K562 (cell line): Measurements from ENCODE around the gene TCHP. TPM values are rescaled to one million over a fixed set of nuclear protein-coding genes. Genes with fewer than 3 reads are reported as not detected.

Experiments
- ATAC-seq: fragments of 200-7000 bp; cut with Tn5 transposase; 3 replicates; pipeline ENCODE4 v1.9.1; 2020; ENCODE audit warnings: moderate library complexity
- BruUV-seq: library from RNA; stranded (reverse); fragments of 400-500 nt; replicated peaks from 2 replicates; lab custom pipeline; 2021; lab: Mats Ljungman, UMichigan
- CTCF ChIA-PET: fragments of 300-600 bp; formaldehyde crosslinking; extraction: SDS; loops from one replicate; lab custom pipeline; 2021; ENCODE audit warnings: low intra/inter-chr PET ratio; lab: Yijun Ruan, JAX
- POLR2A ChIA-PET: fragments of 300-600, 350-650 bp; sonication (Branson Sonifier 250); formaldehyde crosslinking; extraction: SDS; loops from one replicate; lab custom pipeline; 2021; ENCODE audit warnings: antibody characterized with exemption, inconsistent platforms; lab: Yijun Ruan, JAX
- DNase-seq, 4 experiments: peaks; one replicate each; pipeline versions ENCODE4 v3.0.0 to v3.0.0-alpha.2; 2011 to 2018; ENCODE audit warnings: low spot score in 3 of 4, mixed read lengths in 3 of 4; ENCODE audit errors: extremely low read depth in 1 of 4
- FAIRE-seq: peaks from 2 replicates; lab custom pipeline; 2011; peaks lifted over from hg19 to GRCh38; lab: Jason Lieb, UNC
- H2AFZ ChIP-seq: 2 replicates; pipeline ENCODE4 v1.6.0; 2011; ENCODE audit warnings: low read depth, low read length, control low read depth, inconsistent platforms
- H3K27ac ChIP-seq: fragments of 200-600 bp; 3 replicates; pipeline ENCODE4 v1.8.0; 2011; ENCODE audit warnings: low read depth, mild to moderate bottlenecking, control low read depth, inconsistent platforms, low read length, moderate library complexity, mixed read lengths; ENCODE audit errors: extremely low read depth
- H3K27me3 ChIP-seq, 2 experiments: fragments of 300-600 bp in 1 of 2; 2 replicates in 1 of 2; 3 replicates in 1 of 2; pipeline versions ENCODE4 v1.6.0 to v1.8.0; 2011; ENCODE audit warnings: inconsistent platforms in 2 of 2, low read length in 2 of 2, mild to moderate bottlenecking in 1 of 2, mixed read lengths in 1 of 2, moderate library complexity in 1 of 2; ENCODE audit not compliant: control insufficient read depth in 2 of 2, insufficient read depth in 2 of 2
- H3K36me3 ChIP-seq: fragments of 300-600 bp; 3 replicates; pipeline ENCODE4 v1.8.0; 2011; ENCODE audit warnings: mild to moderate bottlenecking, low read length, inconsistent platforms; ENCODE audit not compliant: control insufficient read depth, insufficient read depth
- H3K4me1 ChIP-seq, 2 experiments: fragments of 200-600 bp in 1 of 2; replicated peaks in 1 of 2; 2 replicates in 1 of 2; 3 replicates in 1 of 2; pipeline versions ENCODE4 v1.5.1 to v1.8.0; 2011; ENCODE audit warnings: inconsistent platforms in 2 of 2, low read length in 2 of 2, mild to moderate bottlenecking in 1 of 2, mixed read lengths in 1 of 2, moderate library complexity in 1 of 2; ENCODE audit not compliant: control insufficient read depth in 2 of 2, insufficient read depth in 2 of 2
- H3K4me2 ChIP-seq: 2 replicates; pipeline ENCODE4 v1.6.1; 2011; ENCODE audit warnings: low read length, control low read depth, inconsistent platforms, mixed read lengths; ENCODE audit not compliant: insufficient read depth
- H3K4me3 ChIP-seq: fragments of 200-600 bp; sonication (generic), shearing (Covaris generic); 2 replicates; pipeline ENCODE4 v1.5.1; 2016; ENCODE audit warnings: control low read depth, inconsistent platforms
- H3K79me2 ChIP-seq: fragments of 200-600 bp; 3 replicates; pipeline ENCODE4 v1.8.0; 2011; ENCODE audit warnings: low read length, inconsistent platforms; ENCODE audit not compliant: control insufficient read depth, insufficient read depth
- H3K9ac ChIP-seq, 2 experiments: 2 replicates each; pipeline versions ENCODE4 v1.6.0 to v1.6.1; 2011; ENCODE audit warnings: low read depth in 2 of 2, low read length in 2 of 2, control low read depth in 1 of 2, inconsistent platforms in 1 of 2, mild to moderate bottlenecking in 1 of 2, mixed read lengths in 1 of 2; ENCODE audit not compliant: insufficient read depth in 1 of 2
- H3K9me1 ChIP-seq: one replicate; pipeline ENCODE4 v1.6.0; 2011; ENCODE audit warnings: inconsistent platforms, mild to moderate bottlenecking, low read length, moderate library complexity; ENCODE audit not compliant: control insufficient read depth, insufficient read depth
- H3K9me3 ChIP-seq: replicated peaks from 2 replicates; pipeline ENCODE4 v1.5.1; 2011; ENCODE audit warnings: low read depth, low read length, inconsistent platforms; ENCODE audit not compliant: control insufficient read depth, insufficient read depth
- H4K20me1 ChIP-seq: replicated peaks from 2 replicates; pipeline ENCODE4 v1.6.1; 2011; ENCODE audit warnings: low read length, inconsistent platforms, mixed read lengths; ENCODE audit not compliant: control insufficient read depth, insufficient read depth
- EWSR1 ChIP-seq: fragments of 450-650 bp; IDR thresholded peaks from 2 replicates; pipeline ENCODE4 v1.6.1; 2018; ENCODE audit warnings: borderline replicate concordance, mild to moderate bottlenecking, low read depth, moderate library complexity; ENCODE audit not compliant: partially characterized antibody
- NUFIP1 ChIP-seq: fragments of 450-650 bp; IDR thresholded peaks from 2 replicates; pipeline ENCODE4 v1.6.1; 2018; ENCODE audit not compliant: partially characterized antibody
- TEAD2 ChIP-seq: fragments of 450-650 bp; IDR thresholded peaks from 2 replicates; pipeline ENCODE4 v1.6.1; 2016; ENCODE audit warnings: missing genetic modification characterization, control low read depth, missing compliant biosample characterization
- USF1 ChIP-seq: sonication (generic); formaldehyde crosslinking; IDR thresholded peaks from 2 replicates; pipeline ENCODE4 v1.9.0; 2022; ENCODE audit warnings: mild to moderate bottlenecking, missing genetic modification reagents
- WHSC1 ChIP-seq: IDR thresholded peaks from one replicate; pipeline ENCODE4 v1.6.1; 2012; ENCODE audit warnings: low read length, control low read depth, inconsistent platforms
- YY1 ChIP-seq, 3 experiments: IDR thresholded peaks; 2 replicates each; pipeline ENCODE4 v1.6.1; 2011; ENCODE audit warnings: low read length in 2 of 3, mild to moderate bottlenecking in 2 of 3, moderate library complexity in 2 of 3, borderline replicate concordance in 1 of 3, control low read depth in 1 of 3, low read depth in 1 of 3; ENCODE audit not compliant: insufficient read depth in 3 of 3, insufficient replicate concordance in 2 of 3, control insufficient read depth in 1 of 3, insufficient read length in 1 of 3; ENCODE audit errors: extremely low read depth in 1 of 3
- ZNF282 ChIP-seq: sonication (generic); formaldehyde crosslinking; IDR thresholded peaks from 2 replicates; pipeline ENCODE4 v1.8.1; 2023; ENCODE audit warnings: missing genetic modification reagents
- ZNF444 ChIP-seq: fragments of 250-450 bp; sonication (Bioruptor Pico); IDR thresholded peaks from 2 replicates; pipeline ENCODE4 v1.4.0; 2020; ENCODE audit warnings: mild to moderate bottlenecking, moderate library complexity
- WGBS: fragments of 100-300 bp; shearing (Covaris generic); methylation state at CpG from one replicate; pipeline ENCODE4 v1.1.6; 2016; ENCODE audit warnings: low coverage, mixed read lengths; ENCODE audit not compliant: insufficient coverage; ENCODE audit errors: missing lambda C conversion rate; 5-methylcytosine and 5-hydroxymethylcytosine counted together
- in situ Hi-C: fragments of 300-500 bp; cut with MboI; formaldehyde crosslinking; loops from 4 replicates; pipeline ENCODE4 v1.15.0; 2018; ENCODE audit warnings: inconsistent platforms, mixed read lengths
- intact Hi-C: fragments of 100-400 bp; cut with micrococcal nuclease; formaldehyde crosslinking; loops from 2 replicates; pipeline ENCODE4 v1.14.2; 2022
- polyA plus RNA-seq, 8 experiments: library from polyadenylated mRNA; depleted of rRNA in 4 of 8; stranded (reverse) in 5 of 8; unstranded in 3 of 8; fragments of >200 nt; fragmentation: Nextera tagmentation in 2 of 8; fragmentation: Illumina TruSeq in 1 of 8; extraction: Ambion mirVana in 2 of 8; extraction: Trizol in 1 of 8; gene quantifications; 2 replicates each; pipeline versions ENCODE4 v1.2.1 to v1.2.3, GENCODE V29; 2011 to 2014; ENCODE audit warnings: inconsistent platforms in 1 of 8, missing spikeins in 1 of 8
- total RNA-seq, 7 experiments: library from RNA; depleted of rRNA in 6 of 7; stranded (reverse); fragments of >200 nt in 6 of 7; fragmentation: Illumina TruSeq in 2 of 7; extraction: Trizol in 2 of 7; gene quantifications; 2 replicates each; pipeline versions ENCODE4 v1.2.1 to v1.2.3, GENCODE V29; 2011 to 2021; ENCODE audit warnings: low replicate concordance in 1 of 7

Gene TCHP
- total and polyA plus RNA-seq, 9 of the 15 experiments (the other 6 are each of a cell fraction or from before 2014, with no cell fraction given), result 3.4 to 30.4 (median 19.7) TPM

- Histone ChIP-seq H3K27ac (no peak overlapping the region), H3K79me2 (no peaks in the 10 kb centered on the region), H3K4me3 (no peak overlapping the region), H4K20me1 (no peaks in the 10 kb centered on the region), H3K4me2 (no peak overlapping the region), H2AFZ (no peak overlapping the region), H3K9me1 (no peaks in the 10 kb centered on the region), H3K4me1 (peaks cover 0 to 9% of the 10 kb centered on the region in 2 experiments; a peak in 2 of 5 replicates), H3K27me3 (peaks cover 4 to 20% of the 10 kb centered on the region in 2 experiments), H3K9me3 (no peaks in the 10 kb centered on the region), H3K36me3 (no peaks in the 10 kb centered on the region), H3K9ac (no peak overlapping the region)
- ATAC-seq (no peak), DNase-seq (no peak), FAIRE-seq (peak; percentile 44)
- in situ Hi-C loops, result no loop called here
- POLR2A ChIA-PET, result interaction anchor here (1.5 kb wide), 1 partner anchor 33 kb away, joined by 3 read pairs; no protein-coding TSS in a partner anchor
- 13% methylated on average over 4 of the region's 4 CpGs for WGBS
- BruUV-seq, result no TSS peak
- intact Hi-C loops, result no loop called here
- CTCF ChIA-PET, result no interaction called here
- TF ChIP-seq NUFIP1, result no peak
- TF ChIP-seq USF1 (CRISPR knock-in tag), result no peak
- no peak for TF ChIP-seq ZNF444
- no peak for TF ChIP-seq WHSC1
- no peak for TF ChIP-seq TEAD2 (tag)
- TF ChIP-seq YY1 (IDR thresholded peaks at IDR 0.05; ENCODE audit: borderline replicate concordance in 1 of 3, control insufficient read depth in 1 of 3, extremely low read depth in 1 of 3, insufficient read depth in 3 of 3, insufficient read length in 1 of 3, insufficient replicate concordance in 2 of 3, low read depth in 1 of 3, low read length in 2 of 3), result no peak
- no peak for TF ChIP-seq ZNF282 (CRISPR knock-in tag)
- TF ChIP-seq EWSR1, result no peak
These were observed 7.3 kb upstream of the TCHP start for GRCh38 chr12:109892748-109893147.
